ENCODE measurements around the gene FAM219A. TPM values are rescaled to one million over a fixed set of nuclear protein-coding genes. Genes with fewer than 3 reads are reported as not detected.

The FAM219A gene
- total RNA-seq, 1 experiment from 2014 or later = 17.1 TPM

- no TSS peak for BruUV-seq (replicated peaks)
- CTCF ChIA-PET = no interaction called here
- Histone ChIP-seq H3K9me2 (replicated peaks; ENCODE audit: low read length) (no peaks in the 10 kb centered on the region), H3K36me3 (ENCODE audit: low read depth, low read length) (no peaks in the 10 kb centered on the region), H3K9ac (ENCODE audit: low read length) (no peak overlapping the region), H3K79me2 (ENCODE audit: low read length) (peaks cover 84% of the 10 kb centered on the region), H3K4me1 (ENCODE audit: insufficient read depth, low read length) (peaks cover 12% of the 10 kb centered on the region), H4K20me1 (ENCODE audit: low read length) (peaks cover 26% of the 10 kb centered on the region; the same call in 1 of the 2 replicates), H2AFZ (ENCODE audit: low read length) (no peak overlapping the region), H3K27ac (ENCODE audit: low read length) (no peak overlapping the region), H3K4me3 (ENCODE audit: low read length) (no peak overlapping the region), H3K4me2 (ENCODE audit: low read length) (no peak overlapping the region), H3K27me3 (ENCODE audit: low read length) (no peaks in the 10 kb centered on the region), H3F3A (ENCODE audit: low read length, unreplicated experiment) (no peaks in the 10 kb centered on the region), H3K9me3 (ENCODE audit: low read length) (no peaks in the 10 kb centered on the region)
- intact Hi-C loops (cut with micrococcal nuclease) = no loop called here
- no peak for ATAC-seq
- POLR2A ChIA-PET (ENCODE audit: unreplicated experiment) = no interaction called here
- DNase-seq = no peak
- no peak for TF ChIP-seq CTCF (conservative IDR thresholded peaks at IDR 0.05; ENCODE audit: low read depth, low read length)
- TF ChIP-seq EZH2 (IDR thresholded peaks at IDR 0.05; ENCODE audit: low read length, unreplicated experiment) = no peak
- TF ChIP-seq EZH2phosphoT487 (IDR thresholded peaks at IDR 0.05; ENCODE audit: borderline replicate concordance, low read length) = no peak
These were observed 6.8 kb downstream of the FAM219A start for GRCh38 chr9:34451545-34451944.

- Histone ChIP-seq H3K4me3 (ENCODE audit: low read length) (no peak overlapping the region), H3K4me2 (ENCODE audit: low read length) (no peak overlapping the region), H3K9ac (ENCODE audit: low read length) (no peak overlapping the region), H3K79me2 (ENCODE audit: low read length) (peaks cover 79% of the 10 kb centered on the region), H3F3A (ENCODE audit: low read length, unreplicated experiment) (no peaks in the 10 kb centered on the region), H3K4me1 (ENCODE audit: insufficient read depth, low read length) (peaks cover 8% of the 10 kb centered on the region; the same call in 1 of the 2 replicates), H3K27ac (ENCODE audit: low read length) (no peak overlapping the region), H2AFZ (ENCODE audit: low read length) (no peak overlapping the region), H4K20me1 (ENCODE audit: low read length) (peaks cover 22% of the 10 kb centered on the region; the same call in 1 of the 2 replicates), H3K9me3 (ENCODE audit: low read length) (no peaks in the 10 kb centered on the region), H3K9me2 (replicated peaks; ENCODE audit: low read length) (no peaks in the 10 kb centered on the region), H3K36me3 (ENCODE audit: low read depth, low read length) (no peaks in the 10 kb centered on the region), H3K27me3 (ENCODE audit: low read length) (no peaks in the 10 kb centered on the region)
- intact Hi-C loops (cut with micrococcal nuclease) = no loop called here
- DNase-seq (no peak), ATAC-seq (no peak)
- no peak for TF ChIP-seq EZH2 (IDR thresholded peaks at IDR 0.05; ENCODE audit: low read length, unreplicated experiment)
- TF ChIP-seq CTCF (conservative IDR thresholded peaks at IDR 0.05; ENCODE audit: low read depth, low read length) = no peak
- TF ChIP-seq EZH2phosphoT487 (IDR thresholded peaks at IDR 0.05; ENCODE audit: borderline replicate concordance, low read length) = no peak
- POLR2A ChIA-PET (ENCODE audit: unreplicated experiment) = no interaction called here
- no TSS peak for BruUV-seq (replicated peaks)
- CTCF ChIA-PET = no interaction called here
These were observed 7.2 kb downstream of the FAM219A start for GRCh38 chr9:34451135-34451534.

GRCh38 chr9:34450644-34451043 is 7.7 kb downstream of the FAM219A start:
- no peaks in the 10 kb centered on the region for H3K9me2 ChIP-seq (replicated peaks; ENCODE audit: low read length)
- peaks cover 17% of the 10 kb centered on the region; the same call in 1 of the 2 replicates for H4K20me1 ChIP-seq (ENCODE audit: low read length)
- no peak overlapping the region for H3K4me3 ChIP-seq (ENCODE audit: low read length)
- intact Hi-C loops (cut with micrococcal nuclease) = no loop called here
- no peak for DNase-seq
- no peaks in the 10 kb centered on the region for H3K27me3 ChIP-seq (ENCODE audit: low read length)
- no peak overlapping the region for H3K27ac ChIP-seq (ENCODE audit: low read length)
- no peak overlapping the region for H3K9ac ChIP-seq (ENCODE audit: low read length)
- no peaks in the 10 kb centered on the region for H3K9me3 ChIP-seq (ENCODE audit: low read length)
- no peak overlapping the region for H2AFZ ChIP-seq (ENCODE audit: low read length)
- no peaks in the 10 kb centered on the region for H3F3A ChIP-seq (ENCODE audit: low read length, unreplicated experiment)
- no peak for TF ChIP-seq EZH2 (IDR thresholded peaks at IDR 0.05; ENCODE audit: low read length, unreplicated experiment)
- no peak for TF ChIP-seq EZH2phosphoT487 (IDR thresholded peaks at IDR 0.05; ENCODE audit: borderline replicate concordance, low read length)
- no peaks in the 10 kb centered on the region for H3K36me3 ChIP-seq (ENCODE audit: low read depth, low read length)
- peaks cover 75% of the 10 kb centered on the region for H3K79me2 ChIP-seq (ENCODE audit: low read length)
- ATAC-seq = no peak
- H3K4me1 ChIP-seq (ENCODE audit: insufficient read depth, low read length) = 0 out of 2 replicates have a peak, but pooled peaks cover 7% of the 10 kb centered on the region
- ChIA-PET CTCF (no interaction called here), POLR2A (ENCODE audit: unreplicated experiment) (no interaction called here)
- BruUV-seq (replicated peaks) = no TSS peak
- no peak overlapping the region for H3K4me2 ChIP-seq (ENCODE audit: low read length)
